ENCODE results near the gene TRIOBP. TPM values are rescaled to one million over a fixed set of nuclear protein-coding genes. Genes with fewer than 3 reads are reported as not detected.

TRIOBP gene
- total and polyA plus RNA-seq, 2 of the 4 experiments (the other 2 are of a cell fraction), result 46.4 to 69.8 TPM

GRCh38 chr22:37758694-37759093 lies 61.8 kb downstream of the TRIOBP start:
- Histone ChIP-seq H3K4me1 (ENCODE audit: control insufficient read depth, insufficient read depth, low read length) (peaks cover 6% of the 10 kb centered on the region; the same call in 1 of the 2 replicates), H3K27me3 (ENCODE audit: control insufficient read depth, insufficient read depth, low read length) (no peaks in the 10 kb centered on the region), H3K9me1 (ENCODE audit: insufficient read depth, low read length) (peaks cover 15% of the 10 kb centered on the region), H3K9me3 (ENCODE audit: control insufficient read depth, insufficient read depth, low read length) (no peaks in the 10 kb centered on the region), H2BK5ac (ENCODE audit: low read depth, low read length, poor library complexity, severe bottlenecking) (no peak overlapping the region), H3K23ac (ENCODE audit: low read depth, low read length) (no peak overlapping the region), H3K18ac (ENCODE audit: low read depth, low read length) (no peak overlapping the region), H3K9ac (ENCODE audit: low read depth, low read length) (no peak overlapping the region), H2AK5ac (ENCODE audit: low read depth, low read length) (no peak overlapping the region), H4K91ac (ENCODE audit: insufficient read depth, low read depth, low read length) (no peak overlapping the region), H2BK120ac (ENCODE audit: low read depth, low read length) (no peak overlapping the region), H4K8ac (ENCODE audit: low read depth in 2 of 2, low read length in 2 of 2) (no peak overlapping the region), H3K79me1 (ENCODE audit: low read depth in 1 of 2, low read length in 2 of 2) (peaks cover 29 to 90% of the 10 kb centered on the region in 2 experiments), H3K36me3 (ENCODE audit: control insufficient read depth, insufficient read depth, low read length) (peaks cover 75% of the 10 kb centered on the region), H2BK20ac (ENCODE audit: low read depth, low read length) (no peak overlapping the region), H3K4me3 (ENCODE audit: insufficient read depth, low read depth, low read length) (no peak overlapping the region), H3K27ac (ENCODE audit: insufficient read depth, low read length) (no peak overlapping the region), H3K4me2 (ENCODE audit: low read depth, low read length) (no peak overlapping the region), H4K20me1 (ENCODE audit: insufficient read depth, low read length) (peaks cover 21% of the 10 kb centered on the region), H4K5ac (ENCODE audit: low read depth, low read length) (no peak overlapping the region), H2AK9ac (replicated peaks; ENCODE audit: low read depth, low read length, poor library complexity) (peak overlapping the region; percentile 35), H3K56ac (ENCODE audit: extremely low read depth, insufficient read depth, low read length) (no peak overlapping the region), H3K14ac (replicated peaks; ENCODE audit: low read depth, low read length) (no peak overlapping the region), H3K4ac (ENCODE audit: low read depth, low read length) (0 out of 2 replicates have a peak overlapping the region, but pooled peaks have one; percentile 32), H2BK15ac (ENCODE audit: low read depth, low read length) (no peak overlapping the region; the same call in 2 of the 3 replicates), H2AFZ (replicated peaks; ENCODE audit: low read length, poor library complexity) (no peak overlapping the region)
- in situ Hi-C loops (cut with MboI; ENCODE audit: low sequenced_read_pairs) (no loop called here), intact Hi-C loops (cut with micrococcal nuclease) (no loop called here), dilution Hi-C loops (cut with HindIII; ENCODE audit: low sequenced_read_pairs, unreplicated experiment) (no loop called here)
- POLR2A ChIA-PET (ENCODE audit: unreplicated experiment), result no interaction called here
- CTCF ChIA-PET, result interaction anchor here (0.6 kb wide), 1 partner anchor 8 kb away, joined by 3 read pairs; no protein-coding TSS in a partner anchor
- ATAC-seq (ENCODE audit: low read depth) (no peak), DNase-seq (no peak)
- WGBS, 2 experiments (ENCODE audit: extremely low coverage in 2 of 2, insufficient read length in 1 of 2), result 85% methylated on average over 8 of the region's 10 CpGs; no CpG with 5 or more reads in 1 of the 2 experiments
- TF ChIP-seq MAFK (IDR thresholded peaks at IDR 0.05; ENCODE audit: low read depth, low read length), result no peak
- no peak for TF ChIP-seq CHD1 (IDR thresholded peaks at IDR 0.05; ENCODE audit: low read depth, low read length)
- TF ChIP-seq SMC3 (IDR thresholded peaks at IDR 0.05; ENCODE audit: low read depth, low read length), result no peak
- TF ChIP-seq MXI1 (IDR thresholded peaks at IDR 0.05; ENCODE audit: borderline replicate concordance, low read depth, low read length), result no peak
- no peak for TF ChIP-seq POLR2A (IDR thresholded peaks at IDR 0.05; ENCODE audit: low read depth, low read length)
- TF ChIP-seq ELK1 (IDR thresholded peaks at IDR 0.05; ENCODE audit: borderline replicate concordance, low read depth, low read length), result no peak
- TF ChIP-seq NFE2L2 (IDR thresholded peaks at IDR 0.05; ENCODE audit: low read depth, low read length), result no peak
- no peak for TF ChIP-seq RCOR1 (IDR thresholded peaks at IDR 0.05; ENCODE audit: insufficient replicate concordance, low read length)
- no peak for TF ChIP-seq MAZ (IDR thresholded peaks at IDR 0.05; ENCODE audit: borderline replicate concordance, low read depth, low read length)
- TF ChIP-seq FOS (IDR thresholded peaks at IDR 0.05; ENCODE audit: low read depth, low read length), result no peak
- TF ChIP-seq RAD21 (IDR thresholded peaks at IDR 0.05; ENCODE audit: low read length), result no peak
- no peak for TF ChIP-seq USF2 (IDR thresholded peaks at IDR 0.05; ENCODE audit: low read depth, low read length)
- TF ChIP-seq CTCF (conservative IDR thresholded peaks at IDR 0.05; ENCODE audit: low read depth, low read length), result no peak
- TF ChIP-seq CEBPB (IDR thresholded peaks at IDR 0.05; ENCODE audit: low read depth, low read length), result no peak
- TF ChIP-seq BHLHE40 (IDR thresholded peaks at IDR 0.05; ENCODE audit: low read depth, low read length), result no peak
- no peak for TF ChIP-seq RFX5 (IDR thresholded peaks at IDR 0.05; ENCODE audit: low read depth, low read length)
- BruUV-seq (replicated peaks), result no TSS peak

All from IMR-90 (cell line).